Ramos (cell line): ENCODE measurements around the gene CLMP.

ENCODE experiments used
- in situ Hi-C: fragments of 300-500 bp; cut with MboI; formaldehyde crosslinking; loops from one replicate; pipeline ENCODE4 v1.14.3; 2022; ENCODE audit warnings: low sequenced_read_pairs; ENCODE audit not compliant: unreplicated experiment

CLMP gene

DNA sequence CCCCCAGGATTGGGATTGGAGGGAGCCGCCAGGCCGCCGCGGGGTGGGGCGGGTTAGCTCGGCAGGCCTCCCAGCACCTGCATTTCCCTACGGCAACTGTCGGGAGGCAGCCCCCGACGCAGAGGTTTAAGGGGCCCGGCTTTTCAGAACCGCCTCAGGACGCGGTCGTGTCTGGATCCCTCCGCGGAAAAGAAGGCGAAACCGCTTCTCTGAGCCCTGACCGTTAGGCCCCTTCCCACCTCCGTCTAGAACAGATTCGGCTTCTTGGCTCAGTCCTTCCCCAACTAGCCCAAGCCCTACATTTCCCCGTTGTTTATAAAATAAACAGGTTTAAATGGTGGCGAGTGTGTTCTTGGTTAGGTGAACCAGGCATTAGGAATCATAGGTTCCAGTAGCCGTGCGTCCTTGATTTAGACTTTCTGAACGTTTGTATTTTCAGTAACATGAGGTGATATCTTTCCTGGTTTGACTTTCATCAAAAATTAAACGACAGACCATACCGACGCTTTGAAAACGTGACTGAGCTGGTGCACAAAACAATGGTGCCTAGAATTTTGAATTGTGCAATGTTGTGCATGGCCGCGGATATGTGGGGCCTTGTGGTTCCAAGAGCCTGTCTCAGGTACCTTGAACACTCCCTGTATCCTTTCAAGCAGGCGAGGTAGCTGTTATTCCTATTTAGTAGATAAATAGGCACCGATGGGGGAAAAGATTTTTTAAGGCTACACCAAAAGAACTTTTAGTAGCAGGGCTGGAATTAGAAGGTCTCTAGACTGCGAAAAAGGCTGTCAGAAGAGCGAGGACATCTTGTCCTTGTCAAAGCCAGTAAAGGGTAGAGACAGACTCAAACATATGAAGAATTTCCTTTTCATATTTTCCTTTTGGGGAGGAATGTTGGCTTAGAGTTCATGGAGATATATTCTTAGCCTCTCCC lies 131.9 kb downstream of the CLMP start:
- in situ Hi-C loops: loop anchor here (25.0 kb wide), 1 partner anchor 401 kb away; the partner anchor contains the start of gene UBASH3B

DNA sequence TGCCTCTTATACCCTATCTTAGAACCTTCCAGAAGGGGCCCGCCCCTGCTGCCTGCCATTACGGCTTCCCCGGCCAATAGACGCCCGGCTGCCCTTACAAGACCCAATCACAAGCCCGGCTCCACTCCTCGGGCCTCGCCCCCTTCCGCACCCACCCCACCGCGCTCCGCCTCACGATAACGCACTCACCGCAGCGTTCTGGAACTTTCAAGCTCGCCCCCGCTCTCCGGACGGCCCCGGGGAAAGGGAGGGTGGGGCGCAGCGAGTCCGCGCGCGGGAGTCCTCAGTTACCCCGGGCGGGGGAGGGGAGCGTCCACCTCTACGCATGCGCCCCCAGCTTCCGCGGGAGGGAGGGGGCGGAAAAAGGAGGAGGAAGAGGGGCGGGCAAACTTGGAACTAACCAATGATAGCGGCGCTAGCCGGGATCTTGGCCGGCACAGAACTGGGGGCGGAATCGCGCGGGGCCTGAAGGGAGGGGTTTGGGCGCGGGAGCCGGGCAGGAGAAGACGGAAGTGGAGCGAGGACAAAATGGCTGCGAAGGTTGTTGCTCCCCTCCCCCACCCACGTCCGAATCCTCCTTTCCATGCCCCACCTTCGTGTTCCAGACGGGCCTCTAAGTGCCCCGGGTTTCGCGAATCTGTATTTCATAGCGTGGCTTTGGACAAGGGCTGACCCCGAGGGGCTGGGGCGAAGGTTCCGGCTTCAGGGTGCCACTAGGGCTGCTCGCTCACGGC lies 132.7 kb downstream of the CLMP start:
- in situ Hi-C loops: loop anchor here (25.0 kb wide), 1 partner anchor 400 kb away; the partner anchor contains the start of gene UBASH3B

GRCh38 chr11:123061403-123062157 lies 133.5 kb downstream of the CLMP start, which contains the start of gene HSPA8:
Gene HSPA8, minus strand, starts transcription at chr11:123062136. Its CDS starts 812 bp downstream, at chr11:123061324.
- in situ Hi-C loops: loop anchor here (25.0 kb wide), 1 partner anchor 399 kb away; the partner anchor contains the start of gene UBASH3B

DNA sequence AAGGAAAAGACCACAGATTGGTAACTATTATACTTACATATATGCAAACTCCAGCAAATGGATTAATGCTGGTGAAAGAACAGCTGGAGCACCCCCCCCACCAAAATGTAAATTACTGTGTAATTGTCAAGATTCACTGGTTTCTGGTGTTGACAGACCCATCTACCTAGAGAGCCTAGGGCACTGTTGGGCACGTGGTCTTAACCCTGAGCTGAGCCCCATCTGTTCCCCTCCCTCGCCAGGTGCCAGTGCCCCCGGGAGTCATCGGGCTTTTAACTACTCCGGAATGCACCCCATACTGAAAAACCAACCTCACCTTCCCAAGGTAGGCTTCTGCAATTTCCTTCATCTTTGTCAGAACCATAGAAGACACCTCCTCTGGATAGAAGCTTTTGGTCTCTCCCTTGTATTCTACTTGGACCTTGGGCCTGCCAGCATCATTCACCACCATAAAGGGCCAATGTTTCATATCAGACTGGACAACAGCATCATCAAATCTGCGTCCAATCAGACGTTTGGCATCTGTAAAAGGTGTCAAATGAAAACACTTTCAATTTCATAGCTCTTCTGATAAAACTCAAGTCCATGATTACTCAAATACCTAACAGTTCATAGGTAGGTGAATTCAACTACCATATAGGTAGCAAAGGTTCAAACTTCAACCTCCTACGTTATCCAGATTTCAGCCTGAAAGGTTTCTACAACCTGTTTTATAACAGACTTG lies 134.6 kb downstream of the CLMP start:
- in situ Hi-C loops: loop anchor here (25.0 kb wide), 1 partner anchor 398 kb away; the partner anchor contains the start of gene UBASH3B

GRCh38 chr11:123059041-123059920 lies 135.8 kb downstream of the CLMP start:
- in situ Hi-C loops: loop anchor here (25.0 kb wide), 1 partner anchor 397 kb away; the partner anchor contains the start of gene UBASH3B

GRCh38 chr11:123057661-123058305 lies 137.3 kb downstream of the CLMP start:
- in situ Hi-C loops: loop anchor here (25.0 kb wide), 1 partner anchor 395 kb away; the partner anchor contains the start of gene UBASH3B

- in situ Hi-C loops: loop anchor here (25.0 kb wide), 1 partner anchor 395 kb away; the partner anchor contains the start of gene UBASH3B
These were observed 138.1 kb downstream of the CLMP start for GRCh38 chr11:123056835-123057491.

DNA sequence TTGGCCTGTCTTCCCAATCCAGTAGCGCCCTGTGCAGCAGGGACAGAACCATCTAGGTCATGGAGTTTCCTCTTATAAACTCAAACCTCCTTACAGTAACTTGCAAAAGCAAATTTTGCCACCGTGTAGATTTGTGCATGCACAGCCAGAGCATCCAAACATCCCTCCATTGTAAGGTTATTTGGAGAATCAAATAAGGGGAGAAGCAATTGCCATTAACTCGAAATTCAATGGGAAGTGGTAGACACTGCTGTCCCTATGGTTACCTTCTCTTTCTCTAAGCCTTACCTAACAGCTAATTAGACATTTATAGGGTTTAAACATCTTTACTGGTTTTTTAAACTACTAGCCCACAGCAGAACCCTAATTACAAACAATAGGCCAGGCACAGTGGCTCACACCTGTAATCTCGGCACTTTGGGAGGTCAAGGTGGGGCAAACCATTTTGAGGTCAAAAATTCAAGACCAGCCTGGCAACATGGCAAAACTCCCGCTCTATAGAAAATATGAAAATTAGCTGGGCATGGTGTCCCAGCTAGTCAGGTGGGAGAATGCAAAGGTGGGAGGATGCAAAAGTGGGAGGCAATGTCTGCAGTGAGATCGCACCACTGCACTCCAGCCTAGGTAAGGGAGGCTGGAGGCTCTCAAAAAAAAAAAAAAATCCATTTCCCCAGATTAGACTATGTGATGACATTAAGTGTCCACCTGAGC lies 139.7 kb downstream of the CLMP start:
- in situ Hi-C loops: loop anchor here (25.0 kb wide), 1 partner anchor 393 kb away; the partner anchor contains the start of gene UBASH3B

DNA sequence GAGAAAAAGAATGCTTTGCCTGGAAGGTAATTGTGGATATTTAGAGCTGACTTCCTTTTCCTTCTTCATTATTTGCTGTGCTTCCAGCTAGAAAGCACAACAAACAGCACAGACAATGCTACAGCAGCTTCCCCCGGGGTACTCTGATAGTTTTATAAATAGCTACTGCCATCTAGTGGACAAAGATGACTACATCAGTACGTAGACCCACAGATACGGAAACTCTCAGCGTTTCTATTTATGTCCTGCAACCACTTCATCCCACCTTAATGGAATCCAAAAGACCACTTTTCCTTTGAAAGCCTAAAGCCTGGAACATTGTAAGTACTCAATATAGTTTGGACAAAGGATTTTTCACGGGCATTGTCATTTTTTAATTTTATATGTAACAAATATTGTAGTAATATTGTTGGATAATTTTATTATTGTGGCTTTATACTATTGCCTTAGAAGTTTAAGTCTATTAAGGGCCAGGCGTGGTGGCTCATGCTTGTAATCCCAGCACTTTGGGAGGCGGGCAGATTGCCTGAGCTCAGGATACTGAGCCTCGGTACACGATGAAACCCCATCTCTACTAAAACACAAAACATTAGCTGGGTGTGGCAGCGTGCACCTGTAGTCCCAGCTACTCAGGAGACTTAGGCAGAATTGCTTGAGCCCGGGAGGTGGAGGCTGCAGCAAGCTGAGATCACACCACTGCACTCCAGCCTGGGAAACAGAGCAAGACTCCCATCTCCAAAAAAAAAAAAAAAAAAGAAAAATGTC lies 140.6 kb downstream of the CLMP start:
- in situ Hi-C loops: loop anchor here (25.0 kb wide), 1 partner anchor 392 kb away; the partner anchor contains the start of gene UBASH3B

DNA sequence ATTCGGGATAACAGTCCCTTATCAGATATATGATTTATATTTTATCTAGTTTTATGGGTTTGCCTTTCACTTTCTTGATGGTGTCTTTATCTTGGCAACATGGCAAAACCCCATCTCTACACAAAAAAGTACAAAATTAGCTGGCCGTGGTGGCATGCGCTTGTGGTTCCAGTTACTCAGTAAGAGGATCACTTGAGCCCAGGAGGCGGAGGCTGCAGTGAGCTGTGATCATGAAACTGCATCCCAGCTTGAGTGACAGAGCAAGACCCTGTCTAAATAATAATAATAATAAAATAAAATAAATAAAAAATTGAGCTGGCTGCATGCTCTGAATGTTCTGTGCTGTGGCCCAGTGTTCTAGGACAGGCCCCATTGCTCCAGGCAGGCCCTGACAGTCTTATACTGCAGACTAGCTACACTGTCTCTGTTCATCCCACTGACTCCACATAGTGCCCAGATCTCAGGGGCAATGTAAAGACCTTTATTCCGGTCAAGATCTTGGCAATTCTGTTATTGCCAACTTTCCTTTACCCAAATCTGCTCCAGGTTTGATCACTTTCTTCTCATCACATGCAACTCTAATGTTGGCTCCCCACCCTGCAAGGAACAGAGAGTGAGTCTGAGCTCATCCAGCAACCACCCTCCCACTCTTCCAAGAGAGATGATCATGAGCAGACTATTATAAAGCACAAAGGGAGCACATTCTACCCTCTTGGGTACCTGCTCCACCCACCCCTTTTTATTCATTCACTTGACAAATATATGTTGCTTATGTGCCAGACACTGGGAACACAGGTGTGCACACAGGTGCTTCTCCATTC lies 141.9 kb downstream of the CLMP start:
- in situ Hi-C loops: loop anchor here (25.0 kb wide), 1 partner anchor 391 kb away; the partner anchor contains the start of gene UBASH3B

DNA sequence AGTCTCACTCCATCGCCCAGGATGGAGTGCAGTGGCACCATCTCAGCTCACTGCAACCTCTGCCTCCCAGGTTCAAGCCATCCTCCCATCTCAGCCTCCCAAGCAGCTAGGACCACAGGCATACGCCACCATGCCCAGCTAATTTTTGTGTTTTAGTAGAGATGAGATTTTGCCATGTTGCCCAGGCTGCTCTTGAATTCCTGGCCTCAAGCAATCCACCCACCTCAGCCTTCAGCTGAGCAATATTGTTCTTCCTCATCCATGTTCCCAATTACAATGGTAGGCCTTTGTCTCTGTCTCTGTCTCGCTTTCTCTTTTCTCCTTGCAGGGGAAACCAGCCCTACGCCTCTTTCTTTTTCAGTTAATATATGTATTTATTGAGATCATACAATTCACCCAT lies 143.4 kb downstream of the CLMP start:
- in situ Hi-C loops: loop anchor here (25.0 kb wide), 1 partner anchor 389 kb away; the partner anchor contains the start of gene UBASH3B

DNA sequence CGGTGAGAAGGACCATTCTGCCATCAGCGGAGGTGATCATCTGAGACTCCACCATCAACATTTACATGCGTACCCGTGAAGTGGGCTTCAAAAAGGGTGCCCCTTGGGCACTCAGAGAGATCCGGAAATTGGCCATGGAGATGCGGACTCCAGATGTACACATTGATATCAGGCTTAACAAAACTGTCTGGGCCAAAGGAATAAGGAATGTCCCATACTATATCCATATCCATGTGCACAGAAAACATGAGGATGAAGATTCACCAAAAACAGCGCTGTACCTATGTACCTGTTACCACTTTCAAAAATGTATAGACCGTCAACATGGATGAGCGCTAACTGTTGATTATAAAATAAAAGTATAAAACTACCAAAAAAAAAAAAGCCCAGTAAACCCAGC lies 143.9 kb downstream of the CLMP start:
- in situ Hi-C loops: loop anchor here (25.0 kb wide), 1 partner anchor 389 kb away; the partner anchor contains the start of gene UBASH3B

DNA sequence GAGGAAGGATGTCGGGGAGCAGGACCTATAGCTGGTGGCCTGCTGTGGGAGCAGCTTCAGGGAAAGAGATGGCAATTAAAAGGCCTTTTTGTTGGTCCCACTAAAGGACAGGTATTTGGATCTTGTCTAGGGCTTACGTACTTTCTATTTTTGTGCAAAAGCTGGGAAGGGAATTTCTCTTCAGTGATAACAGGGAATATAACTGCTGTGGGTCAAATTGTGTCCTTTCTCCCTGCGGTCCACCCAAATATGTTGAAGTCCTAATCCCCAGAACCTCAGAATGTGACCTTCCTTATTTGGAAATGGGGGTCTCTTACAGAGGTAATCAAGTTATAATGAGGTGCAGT lies 147.1 kb downstream of the CLMP start:
- in situ Hi-C loops: no loop called here

DNA sequence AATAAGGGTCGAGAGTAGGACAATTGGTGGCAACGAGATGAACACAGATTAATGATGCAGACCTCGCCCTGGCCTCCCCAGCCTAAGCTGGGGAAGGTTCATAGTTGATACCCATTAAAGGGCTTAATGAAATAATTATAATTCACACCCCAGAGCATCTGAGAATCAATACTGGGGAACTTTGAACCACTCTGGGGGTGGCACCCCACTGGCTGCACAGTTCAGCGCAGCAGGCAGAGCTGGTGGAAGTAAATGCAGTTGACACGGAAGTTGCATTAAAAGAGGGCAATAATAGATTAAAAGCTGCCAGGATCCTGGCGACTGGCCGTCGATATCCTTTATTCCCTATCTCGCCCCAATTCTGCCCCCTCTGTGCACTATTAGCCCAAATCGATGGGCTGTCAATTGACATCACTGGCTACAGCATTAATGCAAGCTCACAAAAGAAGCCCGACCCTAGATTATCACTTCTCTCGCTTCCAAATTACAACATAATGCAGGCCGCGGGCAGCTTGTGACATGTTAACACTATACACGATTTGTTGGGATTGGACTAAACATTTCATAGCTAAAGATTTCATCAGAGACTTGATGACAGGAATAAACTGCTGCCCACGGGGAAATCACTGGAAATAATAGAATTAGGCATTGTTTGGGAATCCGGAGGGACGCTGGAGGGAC lies 147.6 kb downstream of the CLMP start:
- in situ Hi-C loops: no loop called here
